Tibial artery (tissue), 4 donors: ENCODE measurements around the gene ZNF511.

Experiments
- DNase-seq, 2 donors: peaks; one replicate each; pipeline ENCODE4 v3.0.0-alpha.2; 2019
- H3K27ac ChIP-seq, 2 donors: fragments of 200-600 bp; sonication (generic) in 1 of 2; 1 replicate in 1 of 2; 2 replicates in 1 of 2; pipeline ENCODE4 v1.5.1; 2018 to 2019; ENCODE audit warnings: mild to moderate bottlenecking in 1 of 2
- H3K27me3 ChIP-seq, 2 donors: fragments of 200-600 bp; sonication (generic) in 1 of 2; one replicate each; pipeline versions ENCODE4 v1.5.1 to v1.6.0; 2016 to 2019
- H3K36me3 ChIP-seq, 3 donors: fragments of 200-600 bp; sonication (generic) in 2 of 3; one replicate each; pipeline ENCODE4 v1.5.1; 2016 to 2019; ENCODE audit warnings: mild to moderate bottlenecking in 2 of 3
- H3K4me1 ChIP-seq, 4 donors: fragments of 200-600 bp; sonication (generic) in 2 of 4; 1 replicate in 3 of 4; 2 replicates in 1 of 4; pipeline ENCODE4 v1.5.1; 2016 to 2019
- H3K4me3 ChIP-seq, 2 donors: fragments of 200-600 bp; sonication (generic) in 1 of 2; 1 replicate in 1 of 2; 2 replicates in 1 of 2; pipeline ENCODE4 v1.5.1; 2018 to 2019; ENCODE audit warnings: mild to moderate bottlenecking in 2 of 2
- H3K9me3 ChIP-seq, 3 donors: fragments of 200-600 bp; sonication (generic) in 1 of 3; one replicate each; pipeline ENCODE4 v1.5.1; 2016 to 2019
- intact Hi-C: fragments of 100-400 bp; cut with DNase I; formaldehyde crosslinking; loops from one replicate; pipeline ENCODE4 v1.15.0; 2023; ENCODE audit warnings: low total_unique reads
- TF ChIP-seq, protein P1 (sequence below), 2 experiments: fragments of 200-600 bp in 1 of 2; fragments of 450-650 bp in 1 of 2; IDR thresholded peaks; one replicate each; pipeline ENCODE4 v1.5.1; 2017 to 2019; ENCODE audit warnings: antibody characterized with exemption in 2 of 2, mild to moderate bottlenecking in 1 of 2, moderate library complexity in 1 of 2

ZNF511 gene

DNA sequence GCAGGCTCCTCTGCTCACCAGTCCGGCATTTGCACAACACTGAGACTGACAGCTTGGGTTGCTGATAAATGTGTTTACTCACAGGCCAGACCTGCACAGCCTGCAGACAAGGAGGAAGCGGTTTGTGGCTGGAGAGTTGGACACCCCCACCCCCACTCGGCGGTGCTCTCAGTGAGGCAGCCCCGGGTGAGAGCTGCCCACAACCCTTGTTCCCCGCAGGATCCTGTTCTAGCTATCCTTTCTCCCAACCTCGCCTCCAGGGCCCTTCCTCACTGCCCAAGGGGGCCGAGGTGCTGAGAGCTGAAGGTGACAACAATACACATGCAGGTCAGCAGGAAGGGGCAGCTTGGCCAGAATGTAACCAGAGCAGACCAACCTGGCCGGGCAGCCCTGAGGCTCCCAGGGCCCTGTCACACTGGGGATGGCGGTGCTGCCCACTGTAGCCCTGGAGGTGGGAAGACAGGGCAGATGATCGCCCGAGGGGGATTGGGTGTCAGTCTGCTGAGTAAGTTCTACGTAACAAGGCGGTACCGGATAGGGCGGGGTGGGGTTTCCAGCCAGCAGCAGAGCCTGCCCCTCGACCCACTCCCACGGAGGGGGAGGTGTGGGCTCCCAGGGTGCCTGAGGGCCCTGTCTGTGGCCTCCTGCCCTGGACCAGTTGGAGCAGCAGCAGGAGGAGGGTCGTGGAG is 30.0 kb upstream of the ZNF511 start:
- DNase-seq, result no peak
- Histone ChIP-seq H3K27ac (no peak overlapping the region), H3K9me3 (no peaks in the 10 kb centered on the region), H3K27me3 (peaks cover 0 to 20% of the 10 kb centered on the region in 2 donors), H3K4me1 (peaks cover 0 to 20% (median 6%) of the 10 kb centered on the region in 4 donors), H3K36me3 (peaks cover 37 to 59% (median 52%) of the 10 kb centered on the region in 3 donors), H3K4me3 (no peak overlapping the region)
- TF ChIP-seq, protein P1, sequence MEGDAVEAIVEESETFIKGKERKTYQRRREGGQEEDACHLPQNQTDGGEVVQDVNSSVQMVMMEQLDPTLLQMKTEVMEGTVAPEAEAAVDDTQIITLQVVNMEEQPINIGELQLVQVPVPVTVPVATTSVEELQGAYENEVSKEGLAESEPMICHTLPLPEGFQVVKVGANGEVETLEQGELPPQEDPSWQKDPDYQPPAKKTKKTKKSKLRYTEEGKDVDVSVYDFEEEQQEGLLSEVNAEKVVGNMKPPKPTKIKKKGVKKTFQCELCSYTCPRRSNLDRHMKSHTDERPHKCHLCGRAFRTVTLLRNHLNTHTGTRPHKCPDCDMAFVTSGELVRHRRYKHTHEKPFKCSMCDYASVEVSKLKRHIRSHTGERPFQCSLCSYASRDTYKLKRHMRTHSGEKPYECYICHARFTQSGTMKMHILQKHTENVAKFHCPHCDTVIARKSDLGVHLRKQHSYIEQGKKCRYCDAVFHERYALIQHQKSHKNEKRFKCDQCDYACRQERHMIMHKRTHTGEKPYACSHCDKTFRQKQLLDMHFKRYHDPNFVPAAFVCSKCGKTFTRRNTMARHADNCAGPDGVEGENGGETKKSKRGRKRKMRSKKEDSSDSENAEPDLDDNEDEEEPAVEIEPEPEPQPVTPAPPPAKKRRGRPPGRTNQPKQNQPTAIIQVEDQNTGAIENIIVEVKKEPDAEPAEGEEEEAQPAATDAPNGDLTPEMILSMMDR (IDR thresholded peaks at IDR 0.05), result no peak
- intact Hi-C loops, result no loop called here

DNA sequence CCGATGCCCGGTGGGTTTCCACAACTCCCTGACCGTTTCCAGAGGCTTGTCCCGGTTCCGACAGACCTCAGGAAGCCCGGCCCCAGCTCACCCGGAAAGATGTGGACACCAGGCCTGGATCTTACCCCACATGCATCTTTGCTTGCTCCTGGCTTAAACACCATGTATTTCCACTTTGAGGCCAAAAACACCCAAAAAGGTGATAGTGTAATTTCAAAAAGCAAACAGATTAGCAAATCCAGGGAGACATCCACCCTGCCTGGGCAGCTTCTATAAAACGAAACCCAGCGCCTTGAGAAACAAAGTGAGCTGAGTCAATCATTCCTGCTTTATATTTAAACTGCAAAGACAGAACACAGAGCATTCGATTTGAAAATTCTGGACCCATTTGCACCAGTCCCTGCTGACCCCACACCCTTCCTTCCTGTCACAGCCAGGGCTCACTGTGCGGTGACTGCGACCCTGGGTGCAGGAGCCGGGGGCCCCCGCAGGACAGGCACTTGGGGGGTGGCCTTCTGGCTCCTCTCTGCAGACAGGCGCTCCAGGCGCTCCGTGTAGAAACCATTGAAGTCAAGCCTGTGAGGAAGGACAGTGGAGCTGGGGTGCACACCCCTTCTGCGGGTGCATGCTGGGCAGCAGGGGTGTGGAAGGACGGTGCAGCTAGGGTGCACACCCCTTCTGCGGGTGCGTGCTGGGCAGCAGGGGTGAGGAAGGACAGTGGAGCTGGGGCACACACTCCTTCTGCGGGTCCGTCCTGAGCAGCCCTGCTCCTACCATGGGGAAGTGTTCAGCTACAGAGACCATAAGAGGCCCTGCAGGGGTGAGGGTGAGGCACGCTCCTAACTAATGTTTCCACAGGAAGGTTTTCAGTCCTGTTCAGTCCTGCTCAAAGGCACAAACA is 29.1 kb upstream of the ZNF511 start:
- H3K36me3 ChIP-seq, result peaks cover 45 to 68% (median 60%) of the 10 kb centered on the region in 3 donors
- no peak for DNase-seq
- intact Hi-C loops, result no loop called here

DNA sequence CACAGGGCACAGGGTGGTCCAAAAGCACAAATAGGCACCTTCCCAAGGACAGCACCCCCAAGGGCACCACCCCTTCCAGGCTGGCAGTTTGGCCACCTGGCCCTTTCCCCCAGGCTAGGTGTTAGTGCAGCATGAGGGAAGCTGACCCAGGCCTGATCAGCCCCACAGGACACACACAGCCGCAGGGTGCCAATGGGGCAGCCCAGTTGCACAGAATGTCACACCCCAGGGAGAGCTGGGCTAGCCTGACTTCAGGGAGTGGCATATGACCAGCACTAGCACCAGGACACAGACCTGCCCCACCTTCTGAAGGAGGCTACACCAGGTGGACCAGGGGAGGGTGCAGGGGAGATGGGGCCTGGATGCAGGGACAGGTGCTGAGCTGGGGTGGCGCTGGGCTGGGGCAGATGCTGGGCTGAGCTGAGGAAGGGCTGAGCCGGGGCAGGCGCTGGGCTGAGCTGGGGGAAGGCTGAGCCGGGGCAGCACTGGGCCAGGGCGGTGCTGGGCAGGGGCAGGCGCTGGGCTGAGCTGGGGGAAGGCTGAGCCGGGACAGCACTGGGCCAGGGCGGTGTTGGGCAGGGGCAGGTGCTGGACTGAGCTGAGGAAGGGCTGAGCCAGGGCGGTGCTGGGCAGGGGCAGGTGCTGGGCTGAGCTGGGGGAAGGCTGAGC is 28.2 kb upstream of the ZNF511 start:
- Histone ChIP-seq H3K27ac (no peak overlapping the region), H3K36me3 (peaks cover 55 to 77% (median 70%) of the 10 kb centered on the region in 3 donors), H3K4me1 (peaks cover 0 to 20% (median 6%) of the 10 kb centered on the region in 4 donors), H3K4me3 (no peak overlapping the region), H3K27me3 (peaks cover 0 to 20% of the 10 kb centered on the region in 2 donors), H3K9me3 (no peaks in the 10 kb centered on the region)
- DNase-seq, result no peak
- TF ChIP-seq, protein P1 (IDR thresholded peaks at IDR 0.05), result no peak
- intact Hi-C loops, result no loop called here

More for the DNA sequence above, 29.1 kb upstream of the ZNF511 start:
- Histone ChIP-seq H3K4me1 (peaks cover 0 to 20% (median 6%) of the 10 kb centered on the region in 4 donors), H3K27ac (no peak overlapping the region), H3K9me3 (no peaks in the 10 kb centered on the region), H3K4me3 (no peak overlapping the region), H3K27me3 (peaks cover 0 to 20% of the 10 kb centered on the region in 2 donors)
- TF ChIP-seq, protein P1 (IDR thresholded peaks at IDR 0.05), result no peak

DNA sequence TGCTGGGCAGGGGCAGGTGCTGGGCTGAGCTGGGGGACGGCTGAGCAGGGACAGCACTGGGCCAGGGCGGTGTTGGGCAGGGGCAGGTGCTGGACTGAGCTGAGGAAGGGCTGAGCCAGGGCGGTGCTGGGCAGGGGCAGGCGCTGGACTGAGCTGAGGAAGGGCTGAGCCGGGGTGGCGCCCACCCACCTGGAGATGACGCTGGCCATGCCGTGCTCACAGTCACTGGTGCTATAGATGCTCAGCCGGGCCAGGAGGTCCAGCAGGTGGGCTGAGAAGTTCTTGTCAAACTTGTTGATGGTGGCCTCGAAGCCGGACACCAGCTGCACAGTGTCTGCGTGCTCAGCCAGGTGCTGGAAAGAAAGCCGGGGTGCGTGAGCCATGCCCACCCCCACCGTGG is 27.6 kb upstream of the ZNF511 start:
- H3K27ac ChIP-seq, result no peak overlapping the region
- intact Hi-C loops, result no loop called here
- H3K9me3 ChIP-seq, result no peaks in the 10 kb centered on the region
- no peak overlapping the region for H3K4me3 ChIP-seq
- peaks cover 0 to 18% (median 6%) of the 10 kb centered on the region in 4 donors for H3K4me1 ChIP-seq
- TF ChIP-seq, protein P1 (IDR thresholded peaks at IDR 0.05), result no peak
- H3K27me3 ChIP-seq, result peaks cover 0 to 16% of the 10 kb centered on the region in 2 donors
- H3K36me3 ChIP-seq, result peaks cover 60 to 83% (median 75%) of the 10 kb centered on the region in 3 donors
- no peak for DNase-seq

DNA sequence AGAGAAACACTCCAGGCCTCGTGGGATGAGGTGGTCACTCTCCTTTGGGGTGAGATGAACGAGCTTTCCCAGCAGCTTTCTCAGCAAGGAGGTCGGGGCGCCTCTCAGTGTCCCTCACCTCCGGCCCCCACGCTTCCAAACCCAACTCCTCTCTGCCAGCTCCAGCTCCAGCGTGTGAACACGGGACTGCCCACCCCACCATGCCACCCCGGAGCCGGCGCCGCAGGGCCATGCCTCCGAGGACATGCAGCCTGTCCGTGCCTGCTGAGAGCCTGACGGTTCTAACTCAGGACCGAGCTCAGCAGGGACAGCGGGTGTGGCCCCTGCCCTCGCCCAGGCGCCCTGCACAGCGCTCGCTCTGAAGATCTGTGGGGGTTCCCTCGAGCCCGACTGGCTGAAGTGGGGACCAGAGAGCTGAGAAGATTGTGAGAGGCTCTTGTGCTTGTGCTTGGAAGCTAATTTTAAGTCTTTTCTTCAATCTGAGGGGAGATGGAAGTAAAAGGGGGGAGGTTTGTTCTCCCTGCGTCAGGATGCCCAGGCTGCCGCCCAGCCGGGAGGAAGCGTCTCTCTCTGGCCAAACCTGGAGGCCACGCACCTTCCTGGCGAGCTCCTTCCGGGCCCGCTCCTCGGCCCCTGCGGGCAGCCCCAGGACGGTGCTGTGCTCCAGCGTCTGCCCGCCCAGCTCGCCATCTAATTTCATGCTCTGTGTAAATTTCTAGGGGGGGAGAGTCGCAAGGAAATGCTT is 26.9 kb upstream of the ZNF511 start:
- H3K4me3 ChIP-seq, result no peak overlapping the region
- H3K36me3 ChIP-seq, result peaks cover 68 to 90% (median 81%) of the 10 kb centered on the region in 3 donors
- no peaks in the 10 kb centered on the region for H3K9me3 ChIP-seq
- intact Hi-C loops, result no loop called here
- TF ChIP-seq, protein P1 (IDR thresholded peaks at IDR 0.05), result no peak
- peaks cover 0 to 9% of the 10 kb centered on the region in 2 donors for H3K27me3 ChIP-seq
- no peak overlapping the region for H3K27ac ChIP-seq
- no peak for DNase-seq
- peaks cover 0 to 10% (median 3%) of the 10 kb centered on the region in 4 donors for H3K4me1 ChIP-seq
